ENCODE data around the gene CHSY1.

- TF ChIP-seq CTCF (IDR thresholded peaks at IDR 0.05) (no peak), EZH2 (IDR thresholded peaks at IDR 0.05) (no peak)
Observed at GRCh38 chr15:101174152-101174920, 77.5 kb downstream of the CHSY1 start.

Measured in neural progenitor cell (in vitro differentiated cells).